SK-N-SH (cell line): ENCODE results near the gene TOX2. TPM values are rescaled to one million over a fixed set of nuclear protein-coding genes. Genes with fewer than 3 reads are reported as not detected.

Experiments
- CTCF ChIA-PET: fragments of 300-600, 350-600 bp; formaldehyde crosslinking; extraction: SDS; loops from one replicate; lab custom pipeline; 2021; lab: Yijun Ruan, JAX
- POLR2A ChIA-PET: fragments of 350-600 bp; sonication (Branson Sonifier 250); formaldehyde crosslinking; extraction: SDS; loops from one replicate; lab custom pipeline; 2020; ENCODE audit warnings: antibody characterized with exemption, inconsistent platforms; lab: Yijun Ruan, JAX
- DNase-seq: peaks from one replicate; pipeline ENCODE4 v3.0.0; 2012
- H2AFZ ChIP-seq: fragments of 200-600 bp; sonication (generic); 2 replicates; pipeline ENCODE4 v1.8.1; 2016; ENCODE audit warnings: antibody characterized with exemption, mild to moderate bottlenecking, low read depth
- H3F3A ChIP-seq: fragments of 200-600 bp; sonication (generic); replicated peaks from 2 replicates; pipeline ENCODE3; 2016; ENCODE audit warnings: antibody characterized with exemption, mild to moderate bottlenecking; ENCODE audit not compliant: insufficient read depth
- H3K27ac ChIP-seq, 2 experiments: fragments of 200-500 bp in 1 of 2; fragments of 200-600 bp in 1 of 2; sonication (Bioruptor generic) in 1 of 2; sonication (generic), shearing (Covaris generic) in 1 of 2; 2 replicates each; pipeline versions ENCODE4 v1.5.1 to v1.6.1; 2014 to 2016; ENCODE audit warnings: low read depth in 2 of 2, inconsistent platforms in 1 of 2, low read length in 1 of 2, mild to moderate bottlenecking in 1 of 2, mixed read lengths in 1 of 2
- H3K27me3 ChIP-seq: fragments of 200-600 bp; sonication (generic), shearing (Covaris generic); 2 replicates; pipeline ENCODE4 v1.6.1; 2016; ENCODE audit warnings: mixed run types; ENCODE audit not compliant: insufficient read depth
- H3K36me3 ChIP-seq, 2 experiments: fragments of 200-500 bp in 1 of 2; fragments of 200-600 bp in 1 of 2; sonication (Bioruptor generic) in 1 of 2; sonication (generic) in 1 of 2; replicated peaks in 1 of 2; 2 replicates each; pipeline versions ENCODE3 to v1.5.1; 2014 to 2016; ENCODE audit warnings: low read length in 1 of 2, mild to moderate bottlenecking in 1 of 2; ENCODE audit not compliant: insufficient read depth in 2 of 2, control insufficient read depth in 1 of 2
- H3K4me1 ChIP-seq, 2 experiments: fragments of 200-500 bp in 1 of 2; fragments of 200-600 bp in 1 of 2; sonication (Bioruptor generic) in 1 of 2; sonication (generic), shearing (Covaris generic) in 1 of 2; 2 replicates each; pipeline versions ENCODE4 v1.5.1 to v1.6.1; 2014 to 2016; ENCODE audit warnings: low read depth in 1 of 2, low read length in 1 of 2, mixed run types in 1 of 2; ENCODE audit not compliant: insufficient read depth in 2 of 2, control insufficient read depth in 1 of 2
- H3K4me2 ChIP-seq: fragments of 200-600 bp; sonication (generic), shearing (Covaris generic); 2 replicates; pipeline ENCODE4 v1.6.1; 2017; ENCODE audit warnings: mixed run types
- H3K4me3 ChIP-seq, 2 experiments: fragments of 200-500 bp in 1 of 2; fragments of 200-600 bp in 1 of 2; sonication (Bioruptor generic) in 1 of 2; sonication (generic), shearing (Covaris generic) in 1 of 2; 2 replicates each; pipeline versions ENCODE4 v1.5.1 to v1.8.1; 2014 to 2016; ENCODE audit warnings: low read depth in 2 of 2, inconsistent platforms in 1 of 2, low read length in 1 of 2, mild to moderate bottlenecking in 1 of 2, mixed read lengths in 1 of 2, moderate library complexity in 1 of 2
- H3K79me2 ChIP-seq: fragments of 200-600 bp; sonication (generic); 2 replicates; pipeline ENCODE4 v1.8.1; 2017; ENCODE audit warnings: mild to moderate bottlenecking; ENCODE audit not compliant: insufficient read depth
- H3K9ac ChIP-seq: fragments of 200-600 bp; sonication (generic); 2 replicates; pipeline ENCODE4 v1.6.1; 2017; ENCODE audit warnings: mixed run types
- H3K9me2 ChIP-seq: fragments of 200-600 bp; sonication (generic); 2 replicates; pipeline ENCODE4 v1.6.1; 2017; ENCODE audit warnings: mixed run types
- H3K9me3 ChIP-seq: fragments of 200-600 bp; sonication (generic); 2 replicates; pipeline ENCODE4 v1.6.1; 2017; ENCODE audit warnings: mixed run types, mild to moderate bottlenecking, moderate library complexity
- H4K20me1 ChIP-seq: fragments of 200-600 bp; sonication (generic); 2 replicates; pipeline ENCODE4 v1.6.1; 2017; ENCODE audit warnings: mild to moderate bottlenecking, mixed run types; ENCODE audit not compliant: insufficient read depth
- CTCF ChIP-seq: fragments of 200-600 bp; sonication (generic); IDR thresholded peaks from 2 replicates; pipeline ENCODE4 v1.6.1; 2017; ENCODE audit warnings: antibody characterized with exemption, mild to moderate bottlenecking, moderate library complexity
- EP300 ChIP-seq, 2 experiments: IDR thresholded peaks; 2 replicates each; pipeline versions ENCODE4 v1.4.0 to v1.6.1; 2012; ENCODE audit warnings: borderline replicate concordance in 1 of 2, low read depth in 1 of 2, low read length in 1 of 2
- IRF3 ChIP-seq: fragments of 150-350 bp; IDR thresholded peaks from 2 replicates; pipeline ENCODE4 v1.6.1; 2016; ENCODE audit warnings: mild to moderate bottlenecking, low read depth, low read length
- NRF1 ChIP-seq: IDR thresholded peaks from 2 replicates; pipeline ENCODE4 v1.6.1; 2012; ENCODE audit warnings: low read depth, mild to moderate bottlenecking, low read length
- PBX3 ChIP-seq: IDR thresholded peaks from 2 replicates; pipeline ENCODE4; 2012
- POLR2AphosphoS5 ChIP-seq: IDR thresholded peaks from 2 replicates; pipeline ENCODE4 v1.6.1; 2012; ENCODE audit warnings: low read depth, low read length
- REST ChIP-seq: IDR thresholded peaks from 2 replicates; pipeline ENCODE4 v1.6.1; 2012; ENCODE audit warnings: mild to moderate bottlenecking, low read depth, low read length, moderate library complexity
- TAF1 ChIP-seq: IDR thresholded peaks from 2 replicates; pipeline ENCODE4 v1.6.1; 2012; ENCODE audit warnings: low read depth, mild to moderate bottlenecking, low read length, moderate library complexity, borderline replicate concordance
- TEAD4 ChIP-seq: IDR thresholded peaks from 2 replicates; pipeline ENCODE4 v1.4.0; 2012; ENCODE audit warnings: mild to moderate bottlenecking, borderline replicate concordance; ENCODE audit not compliant: insufficient read depth
- USF2 ChIP-seq: fragments of 150-350 bp; IDR thresholded peaks from 2 replicates; pipeline ENCODE4 v1.6.1; 2017; ENCODE audit warnings: antibody characterized with exemption, low read length, low read depth, borderline replicate concordance
- WGBS: methylation state at CpG from one replicate; pipeline ENCODE4 v1.1.6; 2017; ENCODE audit warnings: low lambda C conversion rate; 5-methylcytosine and 5-hydroxymethylcytosine counted together
- polyA plus RNA-seq, 3 experiments: library from polyadenylated mRNA; depleted of rRNA; stranded (reverse); fragments of >200 nt; gene quantifications; 2 replicates each; pipeline ENCODE4 v1.2.3, GENCODE V29; 2012

TOX2 gene
- polyA plus RNA-seq, 1 of the 3 experiments (the other 2 are of a cell fraction), result 15.4 TPM

- no peaks in the 10 kb centered on the region for H3K27me3 ChIP-seq
- peaks cover 3% of the 10 kb centered on the region for H3F3A ChIP-seq
- H3K79me2 ChIP-seq, result no peaks in the 10 kb centered on the region
- TF ChIP-seq EP300 (IDR thresholded peaks at IDR 0.05; ENCODE audit: borderline replicate concordance in 1 of 2, low read depth in 1 of 2, low read length in 1 of 2), result no peak
- TF ChIP-seq IRF3, result no peak
- no peak for TF ChIP-seq CTCF
- TF ChIP-seq REST, result no peak
- TF ChIP-seq PBX3, result no peak
- TF ChIP-seq TAF1, result no peak
- TF ChIP-seq POLR2AphosphoS5, result no peak
- TF ChIP-seq NRF1, result no peak
- TF ChIP-seq USF2, result no peak
- TF ChIP-seq TEAD4, result no peak
- H3K4me3 ChIP-seq, result no peak overlapping the region
- H4K20me1 ChIP-seq, result no peaks in the 10 kb centered on the region
- H3K4me2 ChIP-seq, result no peak overlapping the region
- no peaks in the 10 kb centered on the region for H3K9me2 ChIP-seq
- no peak for DNase-seq
- WGBS, result 86% methylated on average over 11 of the region's 11 CpGs
- no peak overlapping the region for H3K27ac ChIP-seq
- no peaks in the 10 kb centered on the region for H3K36me3 ChIP-seq
- H3K4me1 ChIP-seq, result peaks cover 6 to 23% of the 10 kb centered on the region in 2 experiments; a peak in 2 of 4 replicates
- H3K9me3 ChIP-seq, result no peaks in the 10 kb centered on the region
- H2AFZ ChIP-seq, result no peak overlapping the region
- POLR2A ChIA-PET, result no interaction called here
- H3K9ac ChIP-seq, result no peak overlapping the region
- CTCF ChIA-PET, result no interaction called here
Observed at GRCh38 chr20:43991982-43992381, 77.3 kb downstream of the TOX2 start.
